Measurements from ENCODE around the gene PKP3.

- TF ChIP-seq CTCF (IDR thresholded peaks at IDR 0.05) (no peak), RFX5 (IDR thresholded peaks at IDR 0.05; ENCODE audit: low read length) (no peak), POLR2AphosphoS5 (IDR thresholded peaks at IDR 0.05; ENCODE audit: low read depth, low read length) (no peak)
These were observed 13.5 kb upstream of the PKP3 start for GRCh38 chr11:380491-380890.
